HG03342 (cell line): ENCODE results near the gene NLRP12.
"Not testable (repeated sequence)": the region's sequence is repeated elsewhere in the genome, so short reads cannot be mapped to it uniquely, and the experiment has no call there.

Experiments used
- ATAC-seq: cut with Tn5 transposase; IDR thresholded peaks from one replicate; pipeline ENCODE4 v1.9.1; 2021; ENCODE audit warnings: mild to moderate bottlenecking, moderate library complexity; ENCODE audit not compliant: unreplicated experiment

The NLRP12 gene, protein sequence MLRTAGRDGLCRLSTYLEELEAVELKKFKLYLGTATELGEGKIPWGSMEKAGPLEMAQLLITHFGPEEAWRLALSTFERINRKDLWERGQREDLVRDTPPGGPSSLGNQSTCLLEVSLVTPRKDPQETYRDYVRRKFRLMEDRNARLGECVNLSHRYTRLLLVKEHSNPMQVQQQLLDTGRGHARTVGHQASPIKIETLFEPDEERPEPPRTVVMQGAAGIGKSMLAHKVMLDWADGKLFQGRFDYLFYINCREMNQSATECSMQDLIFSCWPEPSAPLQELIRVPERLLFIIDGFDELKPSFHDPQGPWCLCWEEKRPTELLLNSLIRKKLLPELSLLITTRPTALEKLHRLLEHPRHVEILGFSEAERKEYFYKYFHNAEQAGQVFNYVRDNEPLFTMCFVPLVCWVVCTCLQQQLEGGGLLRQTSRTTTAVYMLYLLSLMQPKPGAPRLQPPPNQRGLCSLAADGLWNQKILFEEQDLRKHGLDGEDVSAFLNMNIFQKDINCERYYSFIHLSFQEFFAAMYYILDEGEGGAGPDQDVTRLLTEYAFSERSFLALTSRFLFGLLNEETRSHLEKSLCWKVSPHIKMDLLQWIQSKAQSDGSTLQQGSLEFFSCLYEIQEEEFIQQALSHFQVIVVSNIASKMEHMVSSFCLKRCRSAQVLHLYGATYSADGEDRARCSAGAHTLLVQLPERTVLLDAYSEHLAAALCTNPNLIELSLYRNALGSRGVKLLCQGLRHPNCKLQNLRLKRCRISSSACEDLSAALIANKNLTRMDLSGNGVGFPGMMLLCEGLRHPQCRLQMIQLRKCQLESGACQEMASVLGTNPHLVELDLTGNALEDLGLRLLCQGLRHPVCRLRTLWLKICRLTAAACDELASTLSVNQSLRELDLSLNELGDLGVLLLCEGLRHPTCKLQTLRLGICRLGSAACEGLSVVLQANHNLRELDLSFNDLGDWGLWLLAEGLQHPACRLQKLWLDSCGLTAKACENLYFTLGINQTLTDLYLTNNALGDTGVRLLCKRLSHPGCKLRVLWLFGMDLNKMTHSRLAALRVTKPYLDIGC

DNA sequence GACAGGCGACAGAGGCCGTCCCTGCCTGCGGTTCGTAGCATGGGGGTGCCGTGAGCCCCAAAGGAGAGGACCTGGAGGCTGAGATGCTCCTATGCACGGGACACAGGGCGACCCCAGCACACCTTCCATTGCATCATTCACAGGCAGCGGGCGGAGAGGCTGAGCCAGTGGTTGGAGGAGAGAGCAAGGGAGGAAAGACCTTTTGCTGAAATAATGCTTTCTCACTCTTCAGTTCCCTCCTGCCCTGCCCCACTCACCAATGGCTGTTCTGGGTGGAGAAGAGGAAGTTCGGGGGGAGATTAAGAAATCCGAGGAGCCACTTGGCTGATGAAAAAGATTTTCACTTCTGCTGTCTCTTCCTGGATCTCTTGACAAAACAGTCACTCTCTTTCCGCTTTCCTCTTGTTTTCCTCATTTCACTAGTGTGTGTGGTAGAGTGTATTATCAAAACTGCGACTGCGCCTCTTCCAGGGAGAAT is at the start of gene NLRP12:
Gene NLRP12, minus strand, starts transcription at position 181 of the 478 bp plus-strand sequence. Its CDS starts 140 bp downstream, at position 41.
- ATAC-seq, result no peak

DNA sequence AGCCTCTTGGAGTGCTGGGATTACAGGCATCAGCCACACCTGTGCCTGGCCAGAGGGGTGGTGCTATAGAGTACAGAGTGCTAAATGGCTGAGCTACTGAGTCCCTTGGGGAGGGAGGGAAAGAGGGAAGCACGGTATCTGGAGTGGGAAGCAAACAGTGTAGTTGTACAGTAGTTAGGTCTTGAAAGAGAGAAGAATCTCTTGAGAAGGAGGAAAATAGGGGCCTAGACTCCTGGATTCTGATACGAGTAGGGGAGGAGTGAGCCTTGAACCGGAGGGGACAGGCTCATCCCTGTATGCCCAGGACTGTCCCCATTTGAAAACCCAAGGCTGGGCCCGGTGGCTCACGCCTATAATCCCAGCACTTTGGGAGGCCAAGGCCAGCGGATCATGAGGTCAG is 48.6 kb upstream of the NLRP12 start:
- ATAC-seq, result no peak

DNA sequence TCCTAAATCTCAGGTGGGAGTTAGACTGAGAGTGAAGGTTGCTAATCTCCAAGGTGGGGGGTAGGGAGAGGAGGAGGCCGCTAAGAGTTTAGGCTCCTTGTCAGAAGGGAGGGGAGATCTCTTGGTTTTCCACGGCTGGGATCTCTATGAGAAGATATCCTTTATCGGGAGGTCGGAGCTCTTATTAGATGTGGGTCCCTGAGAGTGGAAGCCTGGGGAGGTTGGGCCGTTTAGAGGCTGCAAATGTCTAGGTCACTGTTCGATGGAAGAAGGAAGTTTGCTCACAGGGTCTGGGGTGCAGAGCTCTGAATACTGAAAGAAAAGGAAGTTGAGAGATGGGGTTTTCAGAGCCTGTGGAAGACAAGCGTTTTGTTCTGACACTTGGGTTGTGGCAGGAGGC is 47.3 kb upstream of the NLRP12 start:
- ATAC-seq, result no peak

DNA sequence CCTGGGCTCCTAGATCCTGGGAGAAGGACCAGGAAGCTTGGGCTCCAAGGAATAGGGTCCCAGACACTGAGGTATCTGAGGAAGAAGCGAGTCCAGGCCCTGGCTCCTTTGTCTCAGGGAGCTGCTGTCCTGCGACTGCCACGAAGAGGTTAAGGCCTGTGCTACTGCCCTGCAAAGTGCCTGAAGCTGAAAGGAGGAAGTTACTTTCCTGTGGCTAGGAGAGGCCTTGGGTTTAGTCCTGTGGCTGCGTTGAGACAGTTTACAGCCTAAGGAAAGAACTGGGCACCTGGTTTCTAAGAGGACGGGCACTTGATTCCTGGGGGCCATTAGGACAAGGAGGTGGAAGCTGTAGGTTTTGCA is 46.4 kb upstream of the NLRP12 start:
- ATAC-seq, result no peak

DNA sequence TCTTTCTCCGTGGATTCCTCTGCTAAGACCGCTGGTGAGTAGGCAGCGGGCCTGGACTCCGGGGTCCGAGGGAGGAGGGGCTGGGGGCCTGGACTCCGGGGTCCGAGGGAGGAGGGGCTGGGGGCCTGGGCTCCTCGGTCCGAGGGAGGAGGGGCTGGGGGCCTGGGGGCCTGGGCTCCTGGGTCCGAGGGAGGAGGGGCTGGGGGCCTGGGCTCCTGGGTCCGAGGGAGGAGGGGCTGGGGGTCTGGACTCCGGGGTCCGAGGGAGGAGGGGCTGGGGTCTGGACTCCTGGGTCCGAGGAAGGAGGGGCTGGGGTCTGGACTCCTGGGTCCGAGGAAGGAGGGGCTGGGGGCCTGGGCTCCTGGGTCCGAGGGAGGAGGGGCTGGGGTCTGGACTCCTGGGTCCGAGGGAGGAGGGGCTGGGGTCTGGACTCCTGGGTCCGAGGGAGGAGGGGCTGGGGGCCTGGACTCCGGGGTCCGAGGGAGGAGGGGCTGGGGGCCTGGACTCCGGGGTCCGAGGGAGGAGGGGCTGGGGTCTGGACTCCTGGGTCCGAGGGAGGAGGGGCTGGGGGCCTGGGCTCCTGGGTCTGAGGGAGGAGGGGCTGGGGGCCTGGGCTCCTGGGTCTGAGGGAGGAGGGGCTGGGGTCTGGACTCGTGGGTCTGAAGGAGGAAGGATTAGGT is 45.8 kb upstream of the NLRP12 start:
- ATAC-seq, result not testable (repeated sequence)

DNA sequence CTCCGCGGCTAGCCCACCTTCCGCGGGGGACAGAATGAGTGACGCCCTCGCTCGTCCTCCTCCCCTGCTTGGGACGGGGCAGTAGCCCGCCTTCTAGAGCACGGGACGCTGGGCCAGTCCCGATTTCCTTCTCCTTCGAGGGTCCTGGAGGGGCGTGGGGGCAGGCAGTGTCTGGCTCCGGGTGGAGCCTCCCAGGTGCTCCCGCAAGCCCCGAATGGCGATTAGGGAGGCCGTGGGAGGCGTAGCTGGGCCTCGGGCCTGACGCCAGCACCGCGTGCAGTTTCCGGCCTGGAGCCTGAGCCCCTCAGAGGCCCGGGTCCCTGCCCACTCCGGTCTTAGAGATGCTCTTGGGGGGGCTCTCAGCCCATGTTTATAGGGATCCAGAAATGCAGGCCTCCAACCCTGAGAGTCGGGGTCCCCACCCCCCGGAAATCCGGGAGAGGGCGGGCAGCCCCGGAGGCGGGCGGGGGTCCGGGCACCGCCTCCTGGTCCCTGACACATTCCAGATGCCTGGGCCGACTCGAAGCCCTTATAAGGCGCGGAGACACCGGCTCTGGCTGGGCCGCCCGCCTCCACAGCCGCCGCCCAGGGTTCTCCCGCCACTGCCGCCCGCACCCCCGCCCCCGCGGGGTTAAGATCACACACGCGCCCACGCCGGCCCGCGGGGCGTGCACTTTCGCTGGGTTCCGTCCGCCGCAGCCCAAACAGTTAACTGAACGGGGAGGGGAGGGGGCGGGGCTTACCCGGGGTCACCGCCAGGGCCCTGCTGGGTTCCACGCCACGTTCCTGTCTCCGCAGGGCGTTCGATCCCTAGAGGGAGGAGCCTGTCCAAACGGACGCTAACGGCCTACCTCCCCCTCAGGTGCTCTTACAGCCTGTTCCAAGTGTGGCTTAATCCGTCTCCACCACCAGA is 45.0 kb upstream of the NLRP12 start:
- peak; percentile 34 for ATAC-seq

DNA sequence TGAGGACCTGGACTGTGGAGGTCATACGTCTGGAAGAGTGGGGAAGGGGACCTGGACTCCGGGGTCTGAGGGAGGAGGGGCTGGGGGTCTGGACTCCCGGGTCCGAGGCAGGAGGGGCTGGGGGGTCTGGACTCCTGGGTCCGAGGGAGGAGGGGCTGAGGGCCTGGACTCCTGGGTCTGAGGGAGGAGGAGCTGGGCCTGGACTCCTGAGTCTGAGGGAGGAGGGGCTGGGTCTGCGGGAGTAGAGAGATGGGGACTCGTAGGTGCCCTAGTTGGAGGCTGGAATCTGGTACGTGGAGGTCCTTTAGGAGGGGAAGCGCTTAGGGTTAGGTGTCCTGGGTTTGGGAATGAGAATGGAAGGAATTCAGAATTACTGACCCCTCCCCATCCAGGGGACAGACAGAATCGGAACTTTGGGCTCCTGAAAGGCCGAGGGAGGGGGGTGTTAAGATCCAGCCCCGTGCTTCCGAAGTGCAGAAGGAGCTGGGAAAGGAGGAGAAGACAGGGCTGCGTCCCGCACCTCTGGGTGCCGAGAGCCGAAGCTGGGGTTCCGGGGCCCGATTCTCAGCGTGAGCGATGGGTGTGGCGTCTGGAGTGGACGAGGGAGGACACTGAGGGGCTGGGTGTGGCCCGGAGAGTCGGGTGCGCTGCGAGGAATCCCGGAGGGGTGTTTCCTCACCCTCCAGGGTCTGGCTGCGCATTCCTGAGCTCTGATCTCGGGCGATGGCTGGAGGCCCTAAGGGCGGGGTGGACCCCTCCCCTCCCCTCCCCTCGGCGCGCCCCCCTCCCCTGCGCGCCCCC is 44.2 kb upstream of the NLRP12 start:
- ATAC-seq, result no peak

DNA sequence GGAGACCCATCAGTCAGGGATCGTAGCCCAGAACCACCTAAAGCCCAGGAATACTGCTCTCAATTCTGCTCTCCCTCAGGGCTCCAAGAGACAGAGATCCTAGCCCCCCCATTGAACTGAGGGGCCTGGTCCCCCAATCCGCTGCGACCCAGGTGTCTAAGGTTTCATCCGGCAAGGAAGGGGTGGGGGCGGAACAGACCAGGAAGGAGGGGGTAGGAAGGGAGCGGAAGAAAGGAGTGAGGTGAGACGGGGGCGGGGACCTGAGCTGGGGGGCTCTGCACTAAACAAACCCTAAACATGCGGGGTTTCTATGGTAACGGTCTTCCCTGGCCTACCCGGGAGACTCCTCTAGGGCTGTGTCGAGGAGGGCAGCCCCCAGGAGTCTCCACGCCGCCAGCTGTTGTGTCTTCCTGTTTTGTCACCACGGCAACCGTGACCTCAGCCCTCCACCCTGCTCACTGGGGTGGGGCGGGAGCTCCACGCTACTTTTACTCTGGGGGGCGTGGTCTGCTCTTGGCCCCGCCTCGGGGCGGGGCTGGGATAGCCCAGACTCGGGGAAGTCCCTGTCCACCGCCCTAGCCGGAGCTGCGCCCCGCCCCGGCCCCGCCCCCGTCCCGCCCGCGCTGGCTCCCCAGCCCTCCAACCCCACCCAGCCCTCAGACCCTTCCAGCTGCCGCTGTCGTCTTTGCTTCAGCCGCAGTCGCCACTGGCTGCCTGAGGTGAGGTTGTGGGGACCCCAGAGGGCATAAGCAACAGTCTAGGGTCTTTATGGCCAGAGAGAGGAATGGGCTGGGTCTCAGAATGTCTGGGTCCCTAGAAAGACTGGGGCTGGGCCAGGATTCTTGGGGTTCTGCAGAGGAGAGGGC is 43.3 kb upstream of the NLRP12 start, which contains the start of gene MYADM:
Gene MYADM, plus strand, starts transcription at position 659 of the 866 bp plus-strand sequence. CDS start 5,647 bp downstream, outside the sequence.
- peak; percentile 75 for ATAC-seq

DNA sequence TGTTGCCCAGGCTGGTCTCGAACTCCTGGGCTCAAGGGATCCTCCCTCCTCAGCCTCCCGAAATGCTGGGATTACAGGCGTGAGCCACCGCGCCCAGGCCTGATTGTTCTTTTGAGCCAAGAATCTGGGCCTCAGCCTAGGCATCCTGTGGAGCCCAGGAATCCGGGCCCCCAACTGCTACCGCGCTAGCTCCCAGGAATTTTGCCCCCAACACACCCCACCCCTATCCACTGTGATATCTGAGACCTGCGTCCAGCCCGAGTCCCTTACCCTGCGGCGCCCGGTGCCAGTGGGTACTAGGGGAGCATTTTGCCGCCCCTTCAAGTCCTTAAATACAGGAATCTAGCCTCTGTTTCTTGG is 42.7 kb upstream of the NLRP12 start:
- no peak for ATAC-seq

DNA sequence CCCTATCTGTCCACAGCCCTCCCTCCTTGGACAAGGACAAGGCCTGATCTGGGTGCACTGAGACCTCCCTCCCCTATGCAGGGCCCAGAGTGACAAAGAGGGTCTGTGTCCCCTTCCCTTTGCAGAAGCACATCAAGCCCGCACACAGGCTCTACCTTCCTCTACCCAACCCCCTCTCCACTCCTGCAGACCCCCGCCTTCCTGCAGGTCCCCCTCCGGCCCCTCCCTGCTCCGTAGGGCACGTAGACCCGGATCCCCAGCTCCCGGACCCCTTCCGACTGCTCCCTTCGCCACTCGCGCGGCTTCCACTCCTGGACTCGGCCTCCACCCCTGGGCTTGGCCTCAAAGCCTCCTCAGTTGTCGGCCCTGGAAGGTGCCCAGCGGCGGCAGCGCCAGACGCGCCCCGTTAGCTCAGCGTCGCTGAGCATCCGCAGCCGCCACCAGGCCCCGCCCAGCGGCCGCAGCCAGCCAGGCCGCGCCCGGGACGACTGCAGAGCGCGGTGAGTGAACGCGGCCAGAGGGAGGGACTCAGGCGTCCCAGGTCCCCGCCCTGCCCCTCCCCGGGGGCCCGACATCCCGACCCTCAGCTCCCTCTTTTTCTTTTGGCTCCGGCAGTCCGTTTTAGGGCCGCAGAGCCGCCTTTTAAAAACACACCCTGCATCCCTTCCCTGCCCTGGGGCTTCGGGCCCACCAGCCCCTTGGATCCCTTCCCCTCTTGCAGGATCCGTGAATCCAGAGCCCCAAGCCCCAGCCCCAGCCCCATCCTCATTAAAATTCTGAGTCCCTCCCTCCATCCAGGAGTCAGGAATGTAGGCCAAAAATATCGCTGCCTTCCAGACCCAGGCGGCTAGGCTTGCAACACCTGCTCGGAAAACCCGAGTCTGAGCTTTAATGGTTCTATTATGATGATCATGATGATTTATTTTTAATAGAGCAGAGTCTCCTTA is 42.1 kb upstream of the NLRP12 start:
- ATAC-seq, result no peak

DNA sequence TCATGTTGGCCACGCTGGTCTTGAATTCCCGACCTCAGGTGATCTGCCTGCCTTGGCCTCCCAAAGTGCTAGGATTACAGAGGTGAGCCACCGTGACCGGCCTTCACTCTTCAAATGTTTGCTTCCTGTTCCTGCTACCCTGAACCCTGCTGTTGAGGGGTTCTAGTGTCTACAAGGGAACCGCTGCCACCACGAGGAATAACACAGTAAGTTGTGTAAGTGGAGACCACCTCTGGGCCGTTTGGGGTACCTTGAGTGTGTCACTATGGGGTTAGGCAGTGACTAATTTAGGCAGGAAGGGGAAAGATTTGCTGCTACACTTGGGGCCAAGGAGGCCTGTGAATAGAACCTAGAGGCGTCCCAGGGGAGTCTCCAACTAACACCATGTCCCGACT is 41.4 kb upstream of the NLRP12 start:
- no peak for ATAC-seq

DNA sequence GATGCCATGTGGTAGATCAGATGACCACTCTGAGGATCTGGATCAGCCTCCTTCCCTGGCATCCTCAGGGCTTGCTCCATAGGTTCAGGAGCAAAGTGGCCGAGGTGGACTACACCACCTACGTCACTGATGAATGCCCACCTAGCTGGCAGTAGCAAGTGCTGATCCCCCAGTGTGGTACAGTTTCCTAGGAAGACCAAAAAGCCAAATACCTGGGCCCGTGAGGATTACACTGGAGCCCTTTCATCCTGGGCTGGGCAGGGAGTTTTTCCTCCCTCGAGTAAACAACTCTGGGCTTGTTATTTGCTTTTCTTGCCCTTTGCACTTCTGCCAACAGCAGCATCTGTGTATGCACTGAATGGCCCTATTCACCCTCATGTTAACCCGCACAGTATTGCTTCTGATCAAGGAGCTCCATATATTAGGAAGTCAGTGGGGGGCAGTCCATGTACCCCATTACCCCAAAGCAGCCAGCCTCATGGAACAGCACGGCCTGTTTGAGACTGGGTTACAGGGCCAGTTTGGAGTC is 40.3 kb upstream of the NLRP12 start:
- ATAC-seq, result no peak

DNA sequence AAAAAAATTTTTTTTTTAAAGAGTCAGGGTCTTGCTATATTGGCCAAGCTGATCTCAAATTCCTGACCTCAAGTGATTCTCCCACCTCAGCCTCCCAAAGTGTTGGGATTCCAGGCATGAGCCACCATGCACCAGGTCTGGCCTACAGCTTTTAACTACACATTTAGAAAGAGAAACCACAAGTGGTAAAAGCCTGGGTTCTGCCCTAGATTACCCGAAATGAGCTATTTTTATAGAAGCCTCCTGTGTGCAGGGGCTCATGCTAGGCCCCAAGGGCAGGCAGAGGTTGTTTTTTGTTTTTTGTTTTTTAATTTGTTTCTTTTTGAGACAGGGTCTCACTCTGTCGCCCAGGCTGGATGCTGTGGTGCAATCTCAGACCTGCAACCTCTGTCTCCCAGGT is 29.6 kb upstream of the NLRP12 start:
- ATAC-seq, result no peak

DNA sequence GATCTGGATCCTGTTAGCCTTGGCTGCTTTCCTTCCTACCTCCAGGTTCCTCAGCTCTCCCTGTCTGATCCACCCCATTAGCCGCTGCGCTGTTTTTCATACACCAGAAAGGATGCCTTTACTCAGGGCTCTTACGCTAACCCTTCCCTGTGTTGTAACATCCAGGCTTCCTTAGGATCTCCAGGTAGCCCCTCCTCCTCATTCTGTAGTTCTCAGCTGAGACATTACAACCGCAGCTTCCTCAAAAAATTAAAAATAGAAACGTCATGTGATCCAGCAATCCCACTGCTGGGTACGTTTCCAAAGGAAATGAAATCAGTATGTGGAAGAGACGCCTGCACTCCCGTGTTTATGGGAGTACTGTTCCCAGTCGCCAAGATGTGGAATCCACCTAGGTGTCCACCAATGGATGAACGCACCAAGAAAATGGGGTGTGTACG is 25.1 kb upstream of the NLRP12 start:
- no peak for ATAC-seq

DNA sequence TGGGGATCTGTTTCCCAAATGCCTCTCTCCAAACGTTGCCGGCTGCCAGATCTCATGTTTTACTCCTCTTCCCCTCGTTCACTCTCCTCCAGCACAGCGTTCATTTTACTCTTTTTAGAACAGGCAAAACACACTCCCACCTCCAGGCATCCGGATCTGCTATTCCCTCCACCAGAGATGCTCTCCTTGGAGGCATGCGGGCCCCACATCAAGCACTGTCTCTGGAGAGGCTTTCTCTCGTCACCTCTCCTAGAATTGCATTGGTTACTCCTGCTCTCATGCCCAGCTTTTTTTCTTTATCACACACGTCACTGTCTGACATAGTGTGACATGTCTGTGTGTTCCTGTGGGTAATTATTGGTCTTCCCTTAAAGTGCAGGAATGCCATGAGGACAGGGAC is 23.4 kb upstream of the NLRP12 start:
- no peak for ATAC-seq

DNA sequence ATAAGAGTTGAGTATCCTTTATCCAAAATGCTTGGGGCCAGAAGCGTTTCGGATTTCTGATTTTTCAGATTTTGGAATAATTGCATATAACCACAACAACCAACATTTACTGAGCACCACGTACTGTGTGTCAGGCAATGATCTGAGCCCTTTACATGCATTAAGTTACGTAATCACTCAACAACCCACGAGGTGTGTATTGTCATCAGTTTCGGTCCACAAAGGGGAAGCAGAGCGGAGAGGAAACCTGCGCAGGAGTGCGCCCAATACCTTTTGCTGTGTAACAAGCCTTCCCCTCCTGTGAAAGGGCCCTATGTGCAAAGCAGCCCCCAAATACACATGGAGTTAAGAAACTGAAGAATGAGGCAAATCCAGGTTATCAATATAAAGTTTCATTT is 20.7 kb upstream of the NLRP12 start:
- no peak for ATAC-seq

DNA sequence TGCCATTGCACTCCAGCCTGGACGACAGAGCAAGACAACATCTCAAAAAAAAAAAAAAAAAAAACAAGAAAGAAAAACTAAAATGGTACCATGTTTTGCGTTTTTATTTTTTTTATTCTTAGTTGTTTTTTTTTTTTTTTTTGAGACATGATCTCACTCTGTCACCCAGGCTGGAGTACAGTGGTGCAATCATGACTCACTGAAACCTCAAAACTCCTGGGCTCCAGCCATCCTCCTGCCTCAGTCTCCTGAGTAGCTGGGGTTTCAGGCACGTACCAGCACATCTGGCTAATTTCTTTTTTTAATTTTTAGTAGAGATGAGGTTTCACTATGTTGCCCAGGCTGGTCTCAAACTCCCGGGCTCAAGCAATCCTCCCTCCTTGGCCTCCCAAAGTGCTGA is 16.8 kb upstream of the NLRP12 start:
- not testable (repeated sequence) for ATAC-seq
